H1 (cell line): ENCODE measurements around the gene HMCN1. TPM values are rescaled to one million over a fixed set of nuclear protein-coding genes. Genes with fewer than 3 reads are reported as not detected.

Experiments
- BACH1 ChIP-seq: IDR thresholded peaks from 2 replicates; pipeline ENCODE4 v1.6.1; 2012; ENCODE audit warnings: low read length, improper control_type of control experiment
- CBX5 ChIP-seq: fragments of 300-800, 300-1000 bp; sonication (generic); IDR thresholded peaks from 2 replicates; pipeline ENCODE4 v1.7.1; 2016; ENCODE audit warnings: antibody characterized with exemption, low read length, low read depth
- CBX8 ChIP-seq: fragments of 300-800, 300-1000 bp; sonication (generic); IDR thresholded peaks from 2 replicates; pipeline ENCODE4 v1.7.1; 2016; ENCODE audit warnings: low read depth, low read length, borderline replicate concordance
- CEBPB ChIP-seq: IDR thresholded peaks from 2 replicates; pipeline ENCODE4 v1.6.1; 2012; ENCODE audit warnings: low read depth, low read length
- CTCF ChIP-seq, 3 experiments: IDR thresholded peaks; 1 replicate in 2 of 3; 2 replicates in 1 of 3; pipeline versions ENCODE4 v1.5.1 to v1.6.1; 2011; ENCODE audit warnings: low read length in 3 of 3, mild to moderate bottlenecking in 3 of 3, inconsistent platforms in 2 of 3, low read depth in 1 of 3, moderate library complexity in 1 of 3; ENCODE audit not compliant: insufficient read depth in 1 of 3; ENCODE audit errors: control extremely low read depth in 1 of 3
- EP300 ChIP-seq, 2 experiments: IDR thresholded peaks; 1 replicate in 1 of 2; 2 replicates in 1 of 2; pipeline ENCODE4 v1.6.1; 2011 to 2012; ENCODE audit warnings: low read depth in 2 of 2, low read length in 2 of 2, mild to moderate bottlenecking in 2 of 2, borderline replicate concordance in 1 of 2, inconsistent platforms in 1 of 2, moderate library complexity in 1 of 2
- KDM1A ChIP-seq: fragments of 200-600, 300-600 bp; sonication (generic); IDR thresholded peaks from 2 replicates; pipeline ENCODE4 v1.7.1; 2016; ENCODE audit warnings: mild to moderate bottlenecking, low read length, borderline replicate concordance
- polyA plus RNA-seq, 7 experiments: library from polyadenylated mRNA; depleted of rRNA in 3 of 7; stranded (reverse) in 5 of 7; unstranded in 2 of 7; fragments of >200 nt in 5 of 7; fragments of 200-250 nt in 2 of 7; gene quantifications; 1 replicate in 5 of 7; 2 replicates in 1 of 7; 4 replicates in 1 of 7; pipeline versions ENCODE4 v1.2.1 to v1.2.3, GENCODE V29; 2011 to 2013; ENCODE audit warnings: missing spikeins in 2 of 7, mixed read lengths in 2 of 7
- total RNA-seq: library from RNA; stranded (reverse); fragmentation: NEBNext Ultra II Directional; extraction: Animal tissue kit (Norgen Biotek cat#: 25700); gene quantifications from 2 replicates; pipeline ENCODE4 v1.2.1, GENCODE V29; 2021

Gene HMCN1
- total and polyA plus RNA-seq, 2 of the 8 experiments (the other 6 are each of a cell fraction or from before 2014, with no cell fraction given): 13.8 to 14.6 TPM

DNA sequence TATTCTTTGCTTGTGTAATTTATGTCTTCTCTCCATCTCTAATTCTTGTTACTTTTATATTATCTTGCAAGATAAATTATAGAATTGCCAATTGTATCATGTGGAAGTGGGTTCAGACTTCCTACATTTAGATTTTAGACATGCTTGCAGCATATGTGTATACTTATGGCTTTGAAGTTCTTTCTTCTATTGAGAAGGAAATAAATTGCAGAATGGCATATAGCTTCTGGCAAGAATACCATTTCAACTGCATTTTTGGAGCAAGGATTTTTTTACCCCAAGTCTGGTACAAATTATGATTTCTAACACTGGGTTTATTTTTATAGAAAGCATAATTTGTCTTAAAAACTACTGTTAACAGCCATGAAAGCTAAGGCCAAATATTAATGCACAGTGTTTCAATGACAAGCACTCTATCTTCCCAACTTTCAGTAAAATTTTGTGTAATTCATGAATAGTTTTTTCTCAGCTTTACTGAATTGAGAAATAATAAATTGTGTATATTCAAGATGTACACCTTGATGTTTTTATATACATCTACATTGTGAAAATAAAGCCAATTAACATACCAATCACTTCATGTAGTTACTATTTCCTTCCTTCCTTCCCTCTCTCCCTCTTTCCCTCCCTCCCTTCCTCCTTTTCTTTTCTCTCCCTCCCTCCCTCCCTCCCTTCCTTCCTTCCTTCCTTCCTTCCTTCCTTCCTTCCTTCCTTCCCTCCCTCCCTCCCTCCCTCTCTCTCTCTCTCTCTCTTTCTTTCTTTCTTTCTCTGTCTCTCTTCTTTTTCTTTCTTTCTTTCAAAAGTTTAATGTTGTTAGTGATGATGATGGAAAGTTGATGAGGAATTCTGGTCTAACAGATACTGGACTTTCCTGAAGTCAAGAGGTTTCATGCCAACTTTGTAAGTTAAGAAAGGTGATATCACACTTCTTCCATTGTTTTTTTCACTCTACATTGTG is 47.1 kb upstream of the HMCN1 start (continued):
- no peak for TF ChIP-seq CBX5
- no peak for TF ChIP-seq EP300 (IDR thresholded peaks at IDR 0.05; ENCODE audit: borderline replicate concordance in 1 of 2, low read depth in 2 of 2, low read length in 2 of 2)
- no peak for TF ChIP-seq CBX8
- no peak for TF ChIP-seq CTCF (IDR thresholded peaks at IDR 0.05; ENCODE audit: control extremely low read depth in 1 of 3, insufficient read depth in 1 of 3, low read depth in 1 of 3, low read length in 3 of 3)
- no peak for TF ChIP-seq CEBPB
- TF ChIP-seq KDM1A: no peak
- no peak for TF ChIP-seq BACH1
- TF ChIP-seq, all 59 proteins: peak for 0
